Keratinocyte (primary cell): ENCODE results near the gene HES7.

Experiments
- EZH2 ChIP-seq: IDR thresholded peaks from one replicate; pipeline ENCODE4 v1.6.1; 2012; ENCODE audit warnings: inconsistent platforms, mild to moderate bottlenecking, low read length, moderate library complexity
- TF ChIP-seq, protein P1 (sequence below), 3 experiments: IDR thresholded peaks in 1 of 3; conservative IDR thresholded peaks in 1 of 3; optimal IDR thresholded peaks in 1 of 3; 2 replicates in 2 of 3; 3 replicates in 1 of 3; pipeline versions ENCODE3 to v1.5.1; 2011; ENCODE audit warnings: low read length in 3 of 3, mild to moderate bottlenecking in 3 of 3, moderate library complexity in 2 of 3, control low read depth in 1 of 3, inconsistent platforms in 1 of 3; ENCODE audit not compliant: insufficient read depth in 2 of 3; ENCODE audit errors: extremely low read depth in 1 of 3

- TF ChIP-seq, protein P1, sequence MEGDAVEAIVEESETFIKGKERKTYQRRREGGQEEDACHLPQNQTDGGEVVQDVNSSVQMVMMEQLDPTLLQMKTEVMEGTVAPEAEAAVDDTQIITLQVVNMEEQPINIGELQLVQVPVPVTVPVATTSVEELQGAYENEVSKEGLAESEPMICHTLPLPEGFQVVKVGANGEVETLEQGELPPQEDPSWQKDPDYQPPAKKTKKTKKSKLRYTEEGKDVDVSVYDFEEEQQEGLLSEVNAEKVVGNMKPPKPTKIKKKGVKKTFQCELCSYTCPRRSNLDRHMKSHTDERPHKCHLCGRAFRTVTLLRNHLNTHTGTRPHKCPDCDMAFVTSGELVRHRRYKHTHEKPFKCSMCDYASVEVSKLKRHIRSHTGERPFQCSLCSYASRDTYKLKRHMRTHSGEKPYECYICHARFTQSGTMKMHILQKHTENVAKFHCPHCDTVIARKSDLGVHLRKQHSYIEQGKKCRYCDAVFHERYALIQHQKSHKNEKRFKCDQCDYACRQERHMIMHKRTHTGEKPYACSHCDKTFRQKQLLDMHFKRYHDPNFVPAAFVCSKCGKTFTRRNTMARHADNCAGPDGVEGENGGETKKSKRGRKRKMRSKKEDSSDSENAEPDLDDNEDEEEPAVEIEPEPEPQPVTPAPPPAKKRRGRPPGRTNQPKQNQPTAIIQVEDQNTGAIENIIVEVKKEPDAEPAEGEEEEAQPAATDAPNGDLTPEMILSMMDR (optimal IDR thresholded peaks at IDR 0.05 in 1 of 3, IDR thresholded peaks at IDR 0.05 in 1 of 3, conservative IDR thresholded peaks at IDR 0.05 in 1 of 3; ENCODE audit: extremely low read depth in 1 of 3, insufficient read depth in 2 of 3, low read length in 3 of 3), result no peak
- TF ChIP-seq EZH2, result no peak
These were observed 19.9 kb upstream of the HES7 start for GRCh38 chr17:8143581-8144400.
